ENCODE data around the gene POLR2J.
"Not testable (repeated sequence)": the region's sequence is repeated elsewhere in the genome, so short reads cannot be mapped to it uniquely, and the experiment has no call there.

Gene POLR2J

DNA sequence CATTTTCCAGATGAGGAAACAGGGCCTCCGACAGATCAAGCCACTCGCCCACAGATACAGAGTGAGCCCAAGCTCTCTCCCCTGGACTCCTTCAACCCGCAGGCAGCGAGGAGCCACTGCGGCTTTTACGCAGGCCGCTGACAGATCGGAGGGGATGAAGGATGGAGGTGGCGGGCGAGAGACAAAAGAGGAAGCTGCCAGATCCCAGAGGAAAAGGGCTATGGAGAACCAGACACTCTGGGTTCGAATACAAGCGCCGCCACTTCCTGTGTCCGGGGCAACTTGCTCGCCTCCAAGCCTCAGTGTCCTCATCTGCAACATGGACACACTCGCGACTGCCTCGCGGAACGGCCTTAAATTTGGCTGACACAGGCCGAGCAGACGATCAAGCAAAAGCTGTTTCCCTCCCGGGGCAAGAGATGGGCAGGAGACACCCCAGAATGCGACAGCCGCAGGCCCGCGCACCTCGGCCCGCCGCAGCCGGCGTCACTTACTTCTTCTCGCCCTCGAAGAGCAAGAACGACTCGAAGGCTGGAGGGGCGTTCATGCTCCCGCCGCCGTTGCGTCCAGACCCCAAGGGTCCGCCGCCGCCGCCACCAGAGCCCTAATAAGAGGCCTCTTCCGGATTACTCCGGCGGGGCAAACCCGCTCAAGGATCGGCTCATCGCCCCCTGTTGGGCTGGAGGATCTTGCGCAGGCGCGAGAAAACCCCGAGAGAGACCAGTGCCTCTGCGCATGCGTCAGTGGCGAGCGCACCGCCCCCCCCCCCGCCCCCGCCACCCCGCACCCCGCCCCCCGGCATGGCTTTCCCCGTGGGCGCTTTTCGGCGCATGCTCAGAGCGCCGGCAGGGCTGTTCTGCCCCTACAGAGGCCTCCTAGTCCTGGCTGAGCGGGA lies at the start of gene POLR2J:
Gene POLR2J (minus strand): TSS at position 609 of the 895 bp plus-strand sequence. CDS start 62 bp downstream, at position 547.
- peak; percentile 91 for DNase-seq (ENCODE audit: low spot score)
- TF ChIP-seq, protein P1, sequence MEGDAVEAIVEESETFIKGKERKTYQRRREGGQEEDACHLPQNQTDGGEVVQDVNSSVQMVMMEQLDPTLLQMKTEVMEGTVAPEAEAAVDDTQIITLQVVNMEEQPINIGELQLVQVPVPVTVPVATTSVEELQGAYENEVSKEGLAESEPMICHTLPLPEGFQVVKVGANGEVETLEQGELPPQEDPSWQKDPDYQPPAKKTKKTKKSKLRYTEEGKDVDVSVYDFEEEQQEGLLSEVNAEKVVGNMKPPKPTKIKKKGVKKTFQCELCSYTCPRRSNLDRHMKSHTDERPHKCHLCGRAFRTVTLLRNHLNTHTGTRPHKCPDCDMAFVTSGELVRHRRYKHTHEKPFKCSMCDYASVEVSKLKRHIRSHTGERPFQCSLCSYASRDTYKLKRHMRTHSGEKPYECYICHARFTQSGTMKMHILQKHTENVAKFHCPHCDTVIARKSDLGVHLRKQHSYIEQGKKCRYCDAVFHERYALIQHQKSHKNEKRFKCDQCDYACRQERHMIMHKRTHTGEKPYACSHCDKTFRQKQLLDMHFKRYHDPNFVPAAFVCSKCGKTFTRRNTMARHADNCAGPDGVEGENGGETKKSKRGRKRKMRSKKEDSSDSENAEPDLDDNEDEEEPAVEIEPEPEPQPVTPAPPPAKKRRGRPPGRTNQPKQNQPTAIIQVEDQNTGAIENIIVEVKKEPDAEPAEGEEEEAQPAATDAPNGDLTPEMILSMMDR (IDR thresholded peaks at IDR 0.05), result peak; percentile 32
- Histone ChIP-seq H3K27ac (peak within 1 kb of the TSS in 1 of 2 donors; percentile 79), H3K4me3 (peak within 1 kb of the TSS; percentile 75)

DNA sequence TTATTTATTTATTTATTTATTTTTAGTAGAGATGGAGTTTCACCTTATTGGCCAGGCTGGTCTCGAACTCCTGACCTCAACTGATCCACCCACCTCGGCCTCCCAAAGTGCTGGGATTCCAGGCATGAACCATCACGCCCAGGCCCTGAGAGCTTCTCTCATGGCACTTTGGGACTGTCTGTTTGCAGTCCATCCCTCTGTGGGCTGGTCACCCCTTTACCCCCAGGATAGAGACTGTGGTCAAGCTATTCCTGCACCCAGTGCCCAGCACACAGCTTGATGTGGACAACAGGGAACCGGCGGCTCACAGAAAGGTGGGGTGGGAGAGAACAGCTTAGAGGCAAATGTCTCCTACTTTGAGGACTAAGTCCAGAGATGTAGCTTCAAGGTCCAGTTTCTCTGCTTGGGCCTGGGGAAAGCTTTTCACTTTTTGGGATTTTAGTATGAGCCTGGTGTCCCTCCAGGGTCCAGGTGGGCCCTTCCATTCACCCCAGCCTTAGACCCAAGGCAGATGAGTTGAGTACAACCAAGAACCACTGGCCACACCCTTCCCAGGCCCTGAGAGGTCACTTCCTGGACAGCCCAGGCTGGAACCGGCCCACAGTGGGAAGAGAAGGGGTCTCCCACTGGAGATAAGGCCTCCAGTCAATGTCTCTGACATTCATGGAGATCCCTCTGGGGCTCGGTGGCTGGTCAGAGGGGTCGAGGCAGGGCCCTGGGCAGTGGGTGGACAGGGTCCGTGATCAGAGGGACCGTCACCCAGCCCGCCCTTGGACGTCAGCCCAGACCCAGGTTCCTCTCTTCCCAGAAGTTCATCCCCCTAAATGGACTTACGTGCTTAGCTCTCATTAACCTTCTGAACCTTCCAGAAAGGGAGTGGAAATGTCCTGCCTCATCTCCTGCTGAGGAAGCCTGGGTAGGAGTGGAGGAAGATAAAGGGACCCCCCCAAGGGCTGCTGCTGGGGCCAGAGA lies 49.4 kb upstream of the POLR2J start:
- DNase-seq (ENCODE audit: low spot score); H3K4me3 ChIP-seq: not testable (repeated sequence)
- H3K27ac ChIP-seq, result peak overlapping the region in 1 of 2 donors; percentile 22

DNA sequence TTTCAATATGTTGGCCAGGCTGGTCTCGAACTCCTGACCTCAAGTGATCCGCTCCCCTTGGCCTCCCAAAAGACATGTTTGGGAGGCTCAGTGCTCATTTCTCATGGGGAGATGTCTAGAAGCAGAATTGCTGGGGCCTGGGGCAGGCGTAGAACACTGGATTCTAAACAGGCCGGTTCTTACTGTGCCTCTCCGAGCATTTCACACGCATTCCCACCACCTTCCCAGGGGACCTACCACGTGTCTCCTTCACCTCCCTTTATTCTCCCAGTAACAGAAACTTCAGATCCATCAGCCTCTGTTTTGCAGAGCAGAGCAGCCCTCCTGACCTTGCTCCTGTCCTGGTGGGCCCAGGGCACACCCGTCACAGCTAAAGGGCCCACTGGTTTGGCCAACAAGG lies 48.5 kb upstream of the POLR2J start:
- not testable (repeated sequence) for H3K27ac ChIP-seq; DNase-seq (ENCODE audit: low spot score); H3K4me3 ChIP-seq

DNA sequence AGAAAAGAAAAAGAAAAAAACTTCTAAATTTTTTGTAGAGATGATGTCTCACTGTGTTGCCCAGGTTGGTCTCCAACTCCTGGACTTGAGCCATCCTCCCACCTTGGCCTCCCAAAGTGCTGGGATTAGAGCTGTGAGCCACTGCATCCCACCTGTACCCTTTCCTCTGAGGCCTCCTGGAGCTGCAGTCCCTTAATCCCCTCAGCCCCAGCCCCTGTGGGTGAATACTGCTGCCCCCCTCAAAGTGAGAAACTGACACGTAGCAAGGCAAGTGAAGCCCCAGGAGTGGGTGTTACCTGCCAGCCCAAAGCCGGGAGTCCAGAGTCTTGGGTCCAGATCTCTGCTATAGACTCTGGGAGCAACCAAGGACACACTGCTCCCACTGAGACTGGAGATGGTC lies 46.1 kb upstream of the POLR2J start:
- H3K4me3 ChIP-seq, result not testable (repeated sequence)

DNA sequence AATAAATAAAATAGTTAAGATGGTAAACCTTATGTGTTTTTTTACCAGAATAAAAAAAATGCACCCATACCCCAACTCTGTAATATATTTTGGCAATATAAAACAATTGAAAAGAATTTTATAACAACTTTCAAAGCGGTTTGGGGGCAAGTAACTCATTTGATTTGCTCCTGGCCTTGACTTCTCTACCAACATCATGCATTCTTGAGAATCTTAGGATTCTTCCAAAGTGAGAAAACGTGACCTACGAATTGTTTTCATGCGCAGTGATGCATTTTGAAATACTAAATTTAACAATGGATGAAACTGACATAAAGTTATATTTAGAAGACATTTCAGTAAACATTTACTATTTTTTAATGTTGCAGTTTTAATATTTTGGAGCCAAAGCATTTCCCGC lies 42.1 kb upstream of the POLR2J start:
- H3K4me3 ChIP-seq; DNase-seq (ENCODE audit: low spot score); H3K27ac ChIP-seq: not testable (repeated sequence)

More for the DNA sequence above, 46.1 kb upstream of the POLR2J start:
- not testable (repeated sequence) for H3K27ac ChIP-seq; DNase-seq (ENCODE audit: low spot score)

DNA sequence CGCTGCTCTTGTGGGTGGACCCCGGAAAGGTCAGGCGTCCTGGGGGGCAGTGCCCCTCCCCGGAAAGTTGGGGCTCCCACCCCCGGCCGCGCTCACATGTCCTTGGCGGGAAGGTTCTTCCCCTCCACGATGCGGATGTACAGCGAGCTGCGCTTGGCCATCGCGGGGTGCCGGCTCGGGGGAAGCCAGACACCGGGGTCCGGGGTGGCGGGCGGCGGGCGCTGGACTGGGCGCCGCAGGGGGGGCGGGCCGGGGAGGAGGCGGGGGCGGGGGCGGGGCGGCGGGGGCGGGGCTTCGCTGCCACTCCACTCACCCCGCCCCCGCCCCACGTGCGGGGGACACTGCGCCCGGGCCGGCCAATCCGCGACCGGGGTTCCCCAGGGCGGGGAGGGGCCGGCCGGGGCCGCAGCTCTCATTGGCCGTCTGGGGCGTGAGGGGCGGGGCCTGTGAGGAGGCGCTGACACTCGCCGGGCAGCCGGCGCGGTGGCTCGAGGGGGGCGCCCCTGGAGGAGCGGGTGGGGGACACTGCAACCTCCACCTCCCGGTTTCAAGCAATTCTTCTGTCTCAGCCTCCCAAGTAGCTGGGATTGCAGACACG lies 38.9 kb upstream of the POLR2J start, which contains the start of gene RASA4B:
Gene RASA4B (minus strand): TSS at position 228 of the 598 bp plus-strand sequence. CDS start 67 bp downstream, at position 161.
- peak within 1 kb of the TSS; percentile 59 for H3K4me3 ChIP-seq
- peak; percentile 24 for DNase-seq (ENCODE audit: low spot score)
- H3K27ac ChIP-seq, result not testable (repeated sequence)

DNA sequence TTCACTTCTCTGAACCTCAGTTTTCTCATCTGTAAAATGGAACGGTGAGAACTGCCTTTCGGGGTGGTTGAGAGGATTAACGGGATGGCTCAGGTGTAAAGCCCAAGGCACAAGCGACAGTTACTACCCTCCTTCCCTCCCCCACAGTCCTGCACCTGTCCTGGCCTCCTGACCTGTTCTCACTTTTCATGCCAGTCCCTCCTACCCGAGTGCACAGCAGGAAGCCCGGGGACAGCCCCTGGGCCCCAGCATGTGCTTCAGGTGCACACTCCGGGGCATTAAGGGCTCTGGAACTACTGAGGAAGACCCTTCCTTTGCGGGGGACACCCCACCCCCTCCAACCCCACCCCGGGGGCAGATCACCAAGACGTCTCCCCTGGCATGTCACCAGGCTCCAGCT lies 38.2 kb upstream of the POLR2J start:
- not testable (repeated sequence) for DNase-seq (ENCODE audit: low spot score); H3K27ac ChIP-seq; H3K4me3 ChIP-seq

DNA sequence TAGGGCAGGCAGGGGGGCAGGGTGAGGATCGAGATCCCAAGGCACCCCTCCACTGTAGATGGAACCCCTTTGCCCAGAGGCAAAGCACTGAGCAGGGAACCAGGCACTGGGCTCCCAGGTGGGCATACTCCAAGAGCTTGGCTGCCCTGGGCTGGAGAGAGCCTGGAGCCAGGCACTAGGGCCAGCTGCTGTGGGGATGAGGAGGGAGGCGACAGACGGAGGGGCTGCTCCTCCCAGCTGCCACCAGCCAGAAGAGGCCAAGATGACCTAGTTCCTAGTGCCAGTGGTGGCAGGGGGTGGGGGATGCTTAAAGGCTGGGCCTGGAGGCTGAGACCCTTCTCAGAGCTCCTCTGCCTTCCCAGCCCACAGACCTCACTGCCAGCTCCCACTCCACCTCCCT lies 37.2 kb upstream of the POLR2J start:
- not testable (repeated sequence) for H3K4me3 ChIP-seq; DNase-seq (ENCODE audit: low spot score); H3K27ac ChIP-seq

DNA sequence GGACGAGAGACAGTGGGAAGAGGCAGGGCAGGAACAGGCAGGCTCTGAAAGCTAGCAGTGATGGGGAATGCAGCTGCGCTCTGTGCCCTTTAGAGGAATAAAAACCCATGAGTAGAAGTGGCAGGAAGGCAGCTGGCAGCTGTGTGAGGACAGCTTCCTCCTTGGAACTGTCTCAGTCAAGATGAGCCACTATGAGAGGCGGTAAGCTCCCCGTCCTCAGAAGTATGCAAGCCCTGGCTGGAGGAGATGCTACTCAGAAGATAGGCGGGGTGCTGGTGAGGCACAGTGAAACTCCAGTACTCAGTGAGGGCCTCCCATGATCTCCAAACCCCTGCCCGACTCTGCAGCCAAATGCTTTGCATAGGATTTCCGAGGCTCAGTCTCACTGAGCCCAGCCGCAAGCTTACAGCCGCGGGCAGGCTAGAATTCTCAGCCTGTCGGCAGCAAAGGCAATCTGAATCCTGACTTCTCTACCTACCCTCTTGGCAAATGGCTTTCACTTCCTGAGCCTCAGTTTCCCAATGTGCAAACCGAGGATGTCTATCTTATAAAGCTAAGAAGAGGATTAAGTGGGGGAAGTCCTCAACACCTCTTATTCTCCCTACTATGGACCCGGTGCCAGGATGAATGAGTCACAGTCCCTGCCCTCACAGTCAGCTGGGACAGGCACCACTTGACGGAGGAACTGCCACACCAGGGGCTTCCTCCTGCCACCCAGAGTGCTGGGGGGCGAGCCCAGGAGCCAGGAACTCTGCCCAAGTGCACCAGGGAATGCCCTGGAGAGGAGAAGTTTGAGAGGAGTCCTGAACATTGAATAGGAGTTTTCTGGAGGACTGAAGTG lies 36.4 kb upstream of the POLR2J start:
- H3K4me3 ChIP-seq, result not testable (repeated sequence)
- H3K27ac ChIP-seq, result peak overlapping the region in 1 of 2 donors; percentile 58

DNA sequence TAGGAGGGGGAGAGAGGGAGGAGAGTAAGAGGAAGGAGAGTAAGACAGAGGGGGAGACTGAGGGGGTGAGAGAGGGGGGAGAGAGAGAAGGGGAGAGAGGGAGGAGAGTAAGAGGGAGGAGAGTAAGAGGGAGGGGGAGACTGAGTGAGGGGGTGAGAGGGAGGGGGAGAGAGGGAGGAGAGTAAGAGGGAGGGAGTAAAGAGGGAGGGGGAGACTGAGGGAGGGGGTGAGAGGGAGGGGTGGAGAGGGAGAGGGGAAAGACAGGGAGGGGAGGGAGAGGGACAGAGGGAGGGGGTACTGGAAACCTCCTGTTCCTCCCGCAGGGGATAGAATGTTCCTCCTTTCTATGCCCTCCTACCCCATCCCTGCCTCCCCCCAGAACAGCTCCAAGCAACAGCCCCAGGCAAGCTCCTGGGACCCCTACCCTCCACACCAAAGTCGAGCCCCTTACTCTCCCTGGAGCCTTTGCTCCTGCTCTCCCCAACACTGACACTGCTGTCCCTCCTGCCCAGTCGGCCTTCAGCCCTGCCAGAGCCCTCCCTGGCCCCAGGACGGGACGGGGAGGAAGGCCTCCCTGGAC lies 34.0 kb upstream of the POLR2J start:
- peak; percentile 73 for DNase-seq (ENCODE audit: low spot score)
- peak overlapping the region; percentile 57 to 95 for H3K27ac ChIP-seq
- H3K4me3 ChIP-seq, result peak overlapping the region; percentile 64

More for the DNA sequence above, 36.4 kb upstream of the POLR2J start:
- DNase-seq (ENCODE audit: low spot score), result not testable (repeated sequence)

DNA sequence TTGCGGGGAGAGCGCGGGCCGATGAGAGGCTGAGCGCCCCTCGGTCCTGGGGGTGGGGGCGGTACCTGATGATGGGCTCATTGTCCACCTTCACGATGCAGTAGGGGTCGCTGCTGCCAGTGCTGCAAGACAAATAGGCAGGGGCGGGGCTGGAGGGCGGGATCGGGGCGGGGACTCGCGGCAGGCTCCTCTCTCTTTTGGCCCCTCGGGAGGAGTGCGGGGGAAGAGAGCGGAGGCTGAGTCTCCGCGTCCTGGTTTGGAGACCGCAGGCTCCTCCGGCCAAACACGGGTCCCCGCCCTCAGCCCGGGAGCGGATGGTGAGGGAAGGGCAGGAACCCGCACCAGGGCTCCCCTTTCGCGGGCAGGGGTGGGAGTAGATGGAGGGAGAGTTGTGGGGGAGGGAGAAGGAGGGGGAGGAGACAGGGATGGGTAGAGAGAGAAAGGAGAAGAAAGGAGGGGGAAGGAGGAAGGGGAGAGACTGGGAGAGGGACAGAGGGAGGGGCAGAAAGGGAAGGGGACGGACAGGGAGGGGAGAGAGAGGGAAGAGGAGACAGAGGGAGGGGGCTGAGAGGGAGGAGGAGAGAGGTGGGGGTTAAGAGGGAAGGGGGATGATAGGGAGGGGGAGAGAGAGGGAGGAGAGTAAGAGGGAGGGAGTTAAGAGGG lies 33.3 kb upstream of the POLR2J start:
- H3K4me3 ChIP-seq; H3K27ac ChIP-seq; DNase-seq (ENCODE audit: low spot score): not testable (repeated sequence)

DNA sequence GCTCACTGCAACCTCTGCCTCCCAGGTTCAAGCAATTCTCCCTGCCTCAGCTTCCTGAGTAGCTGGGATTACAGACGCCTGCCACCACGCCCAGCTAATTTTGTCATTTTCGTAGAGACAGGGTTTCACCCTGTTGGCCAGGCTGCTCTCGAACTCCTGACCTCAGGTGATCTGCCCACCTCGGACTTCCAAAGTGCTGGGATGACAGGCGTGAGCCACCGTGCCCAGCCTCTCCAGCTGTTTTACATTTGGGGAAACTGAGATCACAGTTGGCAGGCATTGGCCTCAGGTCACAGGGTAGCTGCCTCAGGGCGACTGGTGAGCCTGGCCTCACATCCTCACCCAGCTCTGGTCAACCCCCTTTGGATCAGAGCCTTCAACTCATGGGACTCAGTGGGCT lies 31.9 kb upstream of the POLR2J start:
- not testable (repeated sequence) for H3K4me3 ChIP-seq; DNase-seq (ENCODE audit: low spot score)

DNA sequence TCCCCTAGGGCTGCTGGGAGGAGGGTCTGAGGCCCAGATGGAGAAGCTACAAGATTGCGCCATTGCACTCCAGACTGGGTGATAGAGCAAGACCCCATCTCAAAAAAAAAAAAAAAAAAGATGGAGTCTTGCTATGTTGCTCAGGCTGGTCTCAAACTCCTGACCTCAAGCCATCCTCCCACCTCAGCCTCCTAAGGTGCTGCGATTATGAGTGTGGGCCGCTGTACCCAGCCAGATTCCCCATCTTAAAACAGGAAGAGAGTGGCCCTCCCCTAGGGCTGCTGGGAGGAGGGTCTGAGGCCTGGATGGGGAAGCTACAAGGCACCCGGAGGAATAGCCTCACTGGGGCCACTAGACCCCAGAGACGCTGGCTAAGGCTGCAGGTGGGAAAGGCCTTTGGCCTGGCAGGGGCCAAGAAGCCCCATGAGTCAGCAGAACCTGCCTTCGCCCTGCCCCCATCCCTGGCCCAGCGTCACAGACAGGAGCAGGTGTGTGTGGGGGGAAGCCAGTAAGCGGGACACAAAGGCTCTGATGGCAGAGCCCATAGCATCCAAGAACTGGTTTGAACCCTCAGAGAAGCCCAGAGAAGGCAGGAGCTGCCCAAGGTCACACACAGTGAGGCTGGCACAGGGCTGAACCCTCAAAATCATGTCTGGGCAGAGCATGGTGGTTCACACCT lies 28.8 kb upstream of the POLR2J start:
- not testable (repeated sequence) for H3K27ac ChIP-seq; DNase-seq (ENCODE audit: low spot score); H3K4me3 ChIP-seq

More for the DNA sequence above, 31.9 kb upstream of the POLR2J start:
- H3K27ac ChIP-seq, result not testable (repeated sequence)

DNA sequence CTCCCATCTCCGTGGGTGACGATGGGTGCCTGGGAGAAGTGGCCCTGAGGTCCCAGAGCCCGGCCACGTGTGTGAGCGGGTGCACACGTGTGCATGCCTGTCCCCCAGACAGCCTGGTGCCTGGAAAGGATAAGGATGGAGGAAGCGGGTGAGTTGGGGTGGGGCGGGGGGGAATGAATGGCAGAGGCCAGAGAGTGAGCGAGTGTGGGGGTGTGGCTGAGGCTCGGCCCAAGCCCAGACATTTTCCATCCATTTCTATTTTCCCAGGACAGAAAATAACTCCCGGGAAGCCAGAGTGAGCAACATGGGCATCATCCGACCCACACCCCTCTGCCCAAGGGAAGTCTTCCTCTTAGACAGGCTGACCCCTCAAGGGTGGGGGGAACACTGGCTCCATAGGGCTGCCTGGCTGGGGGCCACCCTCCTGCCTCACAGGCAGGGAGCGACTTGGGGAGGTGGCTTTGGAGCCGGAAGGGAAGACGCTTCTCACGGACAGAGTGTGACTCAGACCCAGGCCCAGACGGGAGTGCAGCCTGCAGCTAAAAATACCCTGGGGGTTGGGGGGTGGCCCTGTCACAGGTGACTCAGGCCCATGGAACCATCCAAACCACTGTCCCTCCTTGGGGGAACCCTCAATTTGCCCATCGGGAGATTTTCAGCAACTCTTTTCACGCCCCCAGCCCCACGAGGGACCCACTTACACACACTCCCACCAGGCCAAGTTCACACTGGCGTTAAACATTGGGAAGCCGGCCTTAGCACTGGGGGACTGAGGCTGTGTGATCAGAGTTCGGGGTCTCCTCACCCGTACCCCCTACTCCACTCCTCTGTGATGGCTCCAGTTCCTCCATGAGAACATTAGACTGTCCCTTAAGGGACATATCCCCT lies 26.8 kb upstream of the POLR2J start:
- H3K27ac ChIP-seq, result peak overlapping the region in 1 of 2 donors; percentile 86
- DNase-seq (ENCODE audit: low spot score); H3K4me3 ChIP-seq: not testable (repeated sequence)

All from coronary artery (tissue), 2 donors.